Fibroblast of upper back skin (primary cell): ENCODE data around the gene IL21R.

Experiments used
- DNase-seq: peaks from one replicate; pipeline ENCODE4 v3.0.0-alpha.2; 2013

Gene IL21R

GRCh38 chr16:27401768-27402568, at the start of gene IL21R:
TSS of gene IL21R (plus strand) at chr16:27402174. CDS start at chr16:27430072, 27,898 bp downstream.
- DNase-seq, result peak; percentile 68

GRCh38 chr16:27353853-27354252, 48.1 kb upstream of the IL21R start:
- no peak for DNase-seq

GRCh38 chr16:27355610-27356009, 46.4 kb upstream of the IL21R start:
- no peak for DNase-seq

- DNase-seq, result no peak
Measured at GRCh38 chr16:27356794-27357193, 45.2 kb upstream of the IL21R start.

- DNase-seq, result no peak
Measured at GRCh38 chr16:27359051-27359450, 42.9 kb upstream of the IL21R start.

GRCh38 chr16:27359615-27360014, 42.4 kb upstream of the IL21R start:
- DNase-seq, result no peak

GRCh38 chr16:27361987-27362386, 40.0 kb upstream of the IL21R start:
- no peak for DNase-seq

- no peak for DNase-seq
Measured at GRCh38 chr16:27362570-27363245, 39.3 kb upstream of the IL21R start.

- no peak for DNase-seq
Measured at GRCh38 chr16:27363246-27363632, 38.7 kb upstream of the IL21R start.

- no peak for DNase-seq
Measured at GRCh38 chr16:27363797-27364196, 38.2 kb upstream of the IL21R start.

GRCh38 chr16:27364493-27365141, 37.4 kb upstream of the IL21R start:
- DNase-seq, result no peak

GRCh38 chr16:27365142-27366089, 36.6 kb upstream of the IL21R start:
- peak; percentile 31 for DNase-seq

- no peak for DNase-seq
Measured at GRCh38 chr16:27366687-27367460, 35.1 kb upstream of the IL21R start.

- DNase-seq, result peak; percentile 66
Measured at GRCh38 chr16:27367461-27368357, 34.3 kb upstream of the IL21R start.

GRCh38 chr16:27368358-27368722, 33.6 kb upstream of the IL21R start:
- no peak for DNase-seq

GRCh38 chr16:27369806-27370205, 32.2 kb upstream of the IL21R start:
- peak; percentile 32 for DNase-seq

- no peak for DNase-seq
Measured at GRCh38 chr16:27370318-27370717, 31.7 kb upstream of the IL21R start.

GRCh38 chr16:27373312-27373711, 28.7 kb upstream of the IL21R start:
- DNase-seq, result no peak

GRCh38 chr16:27374221-27374803, 27.7 kb upstream of the IL21R start:
- DNase-seq, result no peak

- DNase-seq, result peak; percentile 78
Measured at GRCh38 chr16:27374804-27375425, 27.1 kb upstream of the IL21R start.
